ENCODE data around the gene CDK5RAP3.
"Not testable (repeated sequence)": the region's sequence is repeated elsewhere in the genome, so short reads cannot be mapped to it uniquely, and the experiment has no call there.

The CDK5RAP3 gene

DNA sequence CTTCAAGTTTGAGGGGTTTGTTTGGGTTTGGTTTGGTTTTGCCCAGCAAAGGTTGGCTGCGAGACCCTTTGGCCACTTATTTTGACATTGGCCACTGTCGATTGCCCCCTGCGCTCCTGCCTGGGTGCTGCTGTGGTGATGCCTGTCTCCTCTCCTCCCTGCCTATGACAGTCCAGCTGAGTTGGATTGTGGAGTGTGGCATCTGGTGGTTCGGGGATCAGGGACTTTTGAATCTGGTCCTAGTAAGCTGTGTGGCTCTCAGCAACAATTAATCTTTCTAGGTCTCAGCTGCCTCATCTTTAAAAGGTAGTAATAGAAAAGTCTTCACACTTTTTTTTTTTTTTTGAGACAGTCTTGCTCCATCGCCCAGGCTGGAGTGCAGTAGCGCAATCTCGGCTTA is 27.1 kb downstream of the CDK5RAP3 start:
- DNase-seq (ENCODE audit: low read depth) = no peak

DNA sequence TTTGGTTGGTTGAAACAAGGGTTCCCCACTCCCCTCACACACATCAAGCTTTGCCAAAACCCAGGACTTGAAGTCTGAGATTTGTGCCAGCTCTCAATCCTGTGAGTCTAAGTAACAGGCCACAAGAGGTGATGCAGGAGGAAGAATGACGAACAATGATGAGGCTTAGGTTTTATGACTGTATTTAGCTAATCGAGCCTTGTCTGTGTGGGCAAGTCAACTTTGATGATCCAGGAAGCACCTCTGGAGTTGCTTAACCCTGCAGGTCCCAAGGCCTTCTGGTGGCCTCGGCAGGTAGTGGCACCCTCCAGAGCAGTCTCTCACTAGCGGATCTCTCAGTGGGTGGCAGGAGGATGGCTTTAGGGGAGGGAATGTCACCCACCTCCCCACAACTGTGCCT is 28.7 kb downstream of the CDK5RAP3 start:
- DNase-seq (ENCODE audit: low read depth) = no peak

DNA sequence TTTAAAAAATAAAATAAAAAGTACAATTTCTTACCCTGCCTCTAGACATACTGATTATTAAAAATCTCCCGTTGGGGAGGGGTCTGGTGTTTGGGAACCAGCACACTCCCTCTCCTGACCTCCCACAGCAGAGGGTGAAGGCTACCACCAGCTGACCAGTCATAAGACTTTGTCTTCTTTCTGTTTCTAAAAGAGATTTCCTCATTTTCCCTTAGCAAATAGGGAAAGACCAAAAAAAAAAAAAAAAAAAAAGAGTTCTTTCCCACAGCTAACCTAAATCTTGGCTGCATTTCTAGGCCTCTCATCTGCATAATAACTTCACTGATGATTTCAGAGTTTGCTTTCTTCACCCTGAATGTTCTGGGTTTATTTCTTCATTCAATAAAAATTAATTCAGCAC is 30.3 kb downstream of the CDK5RAP3 start:
- DNase-seq (ENCODE audit: low read depth) = no peak

GRCh38 chr17:48001657-48002056 is 30.7 kb downstream of the CDK5RAP3 start:
- DNase-seq (ENCODE audit: low read depth) = not testable (repeated sequence)

DNA sequence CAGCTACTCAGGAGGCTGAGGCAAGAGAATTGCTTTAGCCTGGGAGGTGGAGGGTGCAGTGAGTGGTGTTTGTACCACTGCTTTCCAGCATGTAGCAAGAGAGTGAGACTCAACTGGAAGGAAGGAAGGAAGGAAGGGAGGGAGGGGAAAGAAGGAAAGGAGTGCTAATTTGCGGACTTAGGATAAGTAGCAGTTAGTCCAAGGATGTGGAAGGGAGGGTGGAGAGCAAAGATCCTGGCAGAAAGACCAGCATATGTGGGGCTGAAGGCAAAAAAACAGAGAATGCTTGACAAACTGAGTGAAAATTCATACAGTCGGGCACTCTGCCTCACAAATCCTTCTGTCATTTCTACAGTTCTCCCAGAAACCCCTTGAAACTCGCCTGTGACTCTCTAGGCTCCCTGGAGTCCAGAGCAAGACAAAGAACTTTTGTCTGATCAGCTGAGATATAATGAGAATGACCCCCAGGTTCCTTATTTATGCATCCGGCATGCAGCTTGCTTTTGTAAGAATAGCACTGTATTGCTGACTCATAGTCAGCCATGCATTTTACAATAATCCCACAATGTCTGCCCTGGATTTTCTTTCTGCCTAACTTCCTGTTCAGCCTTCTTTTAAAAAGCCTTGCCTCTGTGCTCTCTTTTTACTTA is 31.5 kb downstream of the CDK5RAP3 start:
- no peak for DNase-seq (ENCODE audit: low read depth)

GRCh38 chr17:48002916-48003416 is 32.1 kb downstream of the CDK5RAP3 start:
- no peak for DNase-seq (ENCODE audit: low read depth)

- DNase-seq (ENCODE audit: low read depth) = no peak
Observed at GRCh38 chr17:48003417-48004151, 32.7 kb downstream of the CDK5RAP3 start.

DNA sequence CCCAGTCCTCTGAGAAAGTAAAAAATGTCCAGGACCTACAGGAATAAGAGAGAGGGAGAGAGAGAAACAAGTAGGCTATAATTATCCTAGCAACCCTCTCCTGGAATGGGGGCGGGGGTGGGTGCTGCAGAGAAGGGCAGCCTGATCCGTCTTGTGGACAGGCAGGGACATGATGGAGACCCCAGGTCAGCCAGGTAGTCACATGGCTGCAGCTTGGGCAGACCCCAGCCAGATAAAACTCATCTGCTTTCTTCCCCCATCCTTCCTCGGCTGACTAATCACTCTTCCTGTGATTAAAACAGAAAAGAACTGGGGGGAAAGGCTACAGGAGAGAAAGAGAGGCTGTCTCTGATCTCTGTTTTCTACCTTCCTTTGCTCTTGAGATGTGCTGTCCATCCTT is 34.1 kb downstream of the CDK5RAP3 start:
- DNase-seq (ENCODE audit: low read depth) = no peak

DNA sequence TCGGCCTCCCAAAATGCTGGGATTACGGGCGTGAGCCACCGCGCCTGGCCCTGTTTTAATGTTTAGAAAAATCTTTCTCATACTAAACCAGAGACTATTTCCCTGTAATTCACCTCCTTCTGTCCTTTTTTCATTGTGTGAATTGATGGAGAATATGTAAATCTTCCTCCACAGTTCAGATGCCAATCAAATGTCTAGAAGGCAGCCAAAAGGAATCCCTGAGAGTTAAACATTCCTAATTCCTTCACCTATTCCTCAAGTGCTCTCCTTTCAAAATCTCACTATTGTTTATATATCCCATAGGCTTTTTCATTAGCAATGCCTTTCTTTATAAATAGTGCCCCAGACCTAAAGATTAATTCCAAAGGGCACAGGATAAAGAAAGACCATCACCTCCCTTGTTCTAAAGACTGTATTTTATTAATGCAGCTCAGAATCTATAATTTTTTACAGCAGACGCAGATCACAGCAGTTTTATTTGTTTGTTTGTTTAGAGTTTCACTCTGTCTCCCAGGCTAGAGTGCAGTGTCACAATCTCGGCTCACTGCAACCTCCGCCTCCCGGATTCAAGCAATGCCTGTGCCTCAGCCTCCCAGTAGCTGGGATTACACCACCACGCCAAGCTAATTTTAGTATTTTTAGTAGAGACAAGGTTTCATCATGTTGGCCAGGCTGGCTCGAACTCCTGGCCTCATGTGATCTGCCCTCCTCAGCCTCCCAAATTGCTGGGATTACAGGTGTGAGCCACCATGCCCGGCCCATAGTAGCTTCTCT is 36.2 kb downstream of the CDK5RAP3 start:
- no peak for DNase-seq (ENCODE audit: low read depth)

DNA sequence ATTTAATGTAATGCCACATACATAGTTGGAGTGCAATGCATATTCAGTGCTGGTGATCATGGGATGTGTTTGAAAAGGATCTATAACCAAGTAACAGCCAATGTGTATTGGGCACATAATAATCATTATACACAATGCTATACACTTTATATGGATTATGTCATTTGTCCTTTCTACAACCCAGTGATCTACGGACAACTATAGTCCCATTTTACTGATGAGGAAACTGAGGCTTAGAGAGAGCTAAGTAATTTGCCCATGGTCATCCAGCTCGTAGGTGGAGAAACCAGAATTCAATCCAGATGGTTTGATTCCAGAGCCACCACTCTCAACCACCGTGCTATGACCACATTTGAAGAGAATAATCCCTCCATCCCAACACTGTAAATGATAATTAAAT is 39.3 kb downstream of the CDK5RAP3 start:
- DNase-seq (ENCODE audit: low read depth) = no peak

GRCh38 chr17:48011405-48012150 is 40.7 kb downstream of the CDK5RAP3 start:
- DNase-seq (ENCODE audit: low read depth) = no peak

DNA sequence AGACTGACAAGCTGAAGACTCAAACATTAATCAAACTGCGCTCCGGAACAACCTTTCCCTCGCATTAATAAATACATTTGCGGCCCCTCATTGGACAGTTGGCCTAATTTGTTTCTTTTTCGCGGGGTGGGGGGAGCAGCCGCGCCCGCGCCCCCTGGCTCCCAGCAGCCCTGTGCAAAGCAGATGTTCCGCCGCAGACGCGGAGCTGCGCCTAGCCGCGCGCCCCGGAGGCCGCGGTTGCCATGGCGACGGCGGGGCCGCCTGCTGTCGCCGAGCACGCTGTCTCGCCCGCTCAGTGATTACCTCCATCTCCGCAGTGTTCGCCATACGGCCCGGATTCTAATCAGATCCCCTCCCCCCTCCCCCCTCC is 41.2 kb downstream of the CDK5RAP3 start:
- no peak for DNase-seq (ENCODE audit: low read depth)

DNA sequence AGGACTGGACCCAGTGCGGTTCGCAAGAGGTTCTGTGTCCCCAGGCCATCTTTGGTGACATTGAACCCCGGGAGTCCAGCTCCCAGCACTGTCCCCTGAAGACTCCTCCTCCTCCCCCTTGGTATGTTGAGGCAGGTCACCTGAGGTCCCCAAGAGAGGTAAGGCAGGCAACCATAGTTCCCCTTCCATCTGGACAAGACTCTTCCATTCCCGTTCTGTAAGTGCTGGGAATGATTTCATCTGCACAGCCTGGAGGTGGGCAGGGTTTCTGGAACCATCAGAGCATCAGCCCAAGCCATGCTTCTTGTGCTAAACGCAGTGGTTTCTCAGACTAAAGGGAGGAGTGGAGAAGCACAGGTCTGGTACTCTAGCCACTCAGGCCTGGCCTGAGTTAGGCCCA is 41.7 kb downstream of the CDK5RAP3 start:
- DNase-seq (ENCODE audit: low read depth) = no peak

DNA sequence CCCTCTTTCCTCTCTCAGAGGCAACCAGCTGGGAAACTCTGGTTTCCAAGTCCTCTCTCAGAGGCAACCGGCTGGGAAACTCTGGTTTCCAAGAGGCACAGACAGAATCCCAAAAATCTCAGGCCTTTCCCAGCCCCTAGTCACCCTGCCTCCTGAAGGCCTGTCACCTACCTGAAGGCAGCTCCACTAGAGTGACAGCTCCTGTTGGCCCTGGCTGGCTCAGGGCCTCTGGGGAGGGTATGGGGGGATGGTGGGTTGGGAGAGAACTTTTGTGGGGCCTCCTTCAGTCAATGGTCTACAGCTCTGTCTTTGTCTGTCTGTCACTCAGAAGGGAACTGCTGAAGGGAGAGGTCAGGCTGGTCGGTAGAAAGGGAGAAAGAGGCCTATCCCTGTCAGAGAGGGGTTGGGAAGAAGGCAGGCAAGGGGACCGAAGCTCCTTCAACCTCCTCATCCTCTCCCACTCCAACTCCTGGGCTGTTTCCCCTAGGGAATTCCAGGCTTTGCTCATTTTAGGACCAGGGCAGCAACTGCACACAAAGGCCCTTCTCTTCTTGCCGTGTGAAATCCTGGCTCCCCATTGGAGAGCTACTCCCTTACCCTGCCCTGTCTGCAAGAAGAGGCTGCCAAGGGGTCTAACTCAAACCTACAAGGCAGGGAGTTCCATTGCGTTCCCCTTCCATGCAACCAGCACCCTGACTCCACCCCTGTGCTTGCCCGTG is 43.1 kb downstream of the CDK5RAP3 start:
- DNase-seq (ENCODE audit: low read depth) = no peak

DNA sequence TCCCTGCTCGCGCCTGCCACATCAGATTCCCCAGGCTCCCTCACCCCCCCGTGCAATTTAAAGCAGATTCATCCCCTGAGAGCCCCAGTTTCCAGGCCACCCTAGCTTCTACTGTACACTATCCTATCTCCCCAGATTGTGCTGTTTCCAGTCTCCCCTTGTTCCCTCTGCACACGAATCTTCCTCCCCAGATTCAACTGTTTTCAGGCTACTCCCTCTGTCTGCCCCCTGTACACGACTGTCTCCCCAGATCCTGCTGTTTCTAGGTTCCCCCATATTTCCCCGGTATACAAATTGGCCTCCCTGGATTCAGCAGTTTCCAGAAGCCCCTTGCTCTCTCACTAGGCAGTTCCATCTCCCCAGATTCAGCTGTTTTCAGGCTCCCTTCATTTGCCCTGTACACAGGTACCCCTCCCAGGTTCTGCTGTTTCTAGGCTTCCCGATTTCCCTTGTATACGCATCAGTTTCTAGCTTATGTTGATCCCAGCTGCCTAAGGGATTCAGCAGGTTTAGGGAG is 43.7 kb downstream of the CDK5RAP3 start:
- no peak for DNase-seq (ENCODE audit: low read depth)

- DNase-seq (ENCODE audit: low read depth) = no peak
Observed at GRCh38 chr17:48016112-48016511, 45.2 kb downstream of the CDK5RAP3 start.

- DNase-seq (ENCODE audit: low read depth) = not testable (repeated sequence)
Observed at GRCh38 chr17:48017817-48018158, 46.9 kb downstream of the CDK5RAP3 start.

GRCh38 chr17:48021934-48022333 is 51.0 kb downstream of the CDK5RAP3 start:
- DNase-seq (ENCODE audit: low read depth) = no peak

DNA sequence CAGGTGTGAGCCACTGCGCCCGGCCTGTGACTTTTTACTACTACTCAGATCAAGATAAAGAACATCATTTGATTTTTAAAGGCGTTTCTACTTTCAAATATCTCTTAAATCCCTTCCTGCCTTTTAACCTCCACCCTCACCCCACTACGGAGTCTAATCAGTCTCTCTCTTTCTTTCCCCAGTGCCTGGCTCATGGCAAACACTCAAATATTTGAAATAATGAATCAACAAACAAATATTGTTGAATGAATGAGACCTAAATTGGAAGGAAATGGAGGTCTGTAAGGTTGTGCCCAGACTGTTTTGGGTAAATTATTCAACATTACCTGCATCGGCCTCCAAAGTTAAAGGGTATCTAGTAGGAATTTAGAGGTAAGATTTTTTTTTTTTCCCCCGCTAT is 52.0 kb downstream of the CDK5RAP3 start:
- no peak for DNase-seq (ENCODE audit: low read depth)

GRCh38 chr17:48023400-48024148 is 52.7 kb downstream of the CDK5RAP3 start:
- DNase-seq (ENCODE audit: low read depth) = no peak

Data from CMK (cell line).